HepG2 (cell line): Measurements from ENCODE around the gene ACP1. TPM values are rescaled to one million over a fixed set of nuclear protein-coding genes. Genes with fewer than 3 reads are reported as not detected.

Experiments
- ATAC-seq: fragments of 200-7000 bp; cut with Tn5 transposase; 3 replicates; pipeline ENCODE4 v1.9.1; 2020; ENCODE audit warnings: mild to moderate bottlenecking, moderate library complexity
- BruUV-seq: library from RNA; stranded (reverse); fragments of 400-500 nt; replicated peaks from 2 replicates; lab custom pipeline; 2021; lab: Mats Ljungman, UMichigan
- CTCF ChIA-PET: fragments of 300-600 bp; formaldehyde crosslinking; extraction: SDS; loops from one replicate; lab custom pipeline; 2021; ENCODE audit warnings: low total read pairs, inconsistent platforms, low intra/inter-chr PET ratio; lab: Yijun Ruan, JAX
- POLR2A ChIA-PET: fragments of 350-600 bp; sonication (Branson Sonifier 250); formaldehyde crosslinking; loops from one replicate; lab custom pipeline; 2020; ENCODE audit warnings: antibody characterized with exemption, inconsistent platforms; lab: Yijun Ruan, JAX
- DNase-seq: peaks from one replicate; pipeline ENCODE4 v3.0.0-alpha.2; 2015; ENCODE audit warnings: low spot score
- FAIRE-seq: peaks from 3 replicates; lab custom pipeline; 2011; peaks lifted over from hg19 to GRCh38; lab: Jason Lieb, UNC
- H2AFZ ChIP-seq: one replicate; pipeline ENCODE4 v1.6.1; 2011; ENCODE audit warnings: low read length, inconsistent platforms
- H3K27ac ChIP-seq: fragments of 300-600 bp; 3 replicates; pipeline ENCODE4 v1.8.0; 2011; ENCODE audit warnings: mixed run types, mild to moderate bottlenecking, mixed read lengths, low read length, inconsistent platforms; ENCODE audit not compliant: insufficient read depth; ENCODE audit errors: extremely low read length
- H3K27me3 ChIP-seq, 2 experiments: fragments of 200-600 bp in 1 of 2; 2 replicates in 1 of 2; 3 replicates in 1 of 2; pipeline versions ENCODE4 v1.6.0 to v1.8.0; 2011; ENCODE audit warnings: low read length in 2 of 2, mild to moderate bottlenecking in 2 of 2, moderate library complexity in 2 of 2, inconsistent platforms in 1 of 2; ENCODE audit not compliant: insufficient read depth in 2 of 2, control insufficient read depth in 1 of 2
- H3K36me3 ChIP-seq, 2 experiments: fragments of 200-600 bp in 1 of 2; replicated peaks in 1 of 2; 2 replicates in 1 of 2; 3 replicates in 1 of 2; pipeline versions ENCODE4 v1.5.1 to v1.8.0; 2011; ENCODE audit warnings: low read length in 2 of 2, inconsistent platforms in 1 of 2; ENCODE audit not compliant: insufficient read depth in 2 of 2, control insufficient read depth in 1 of 2
- H3K4me1 ChIP-seq: 2 replicates; pipeline ENCODE4 v1.5.1; 2012; ENCODE audit warnings: low read length, inconsistent platforms; ENCODE audit not compliant: insufficient read depth
- H3K4me2 ChIP-seq: 2 replicates; pipeline ENCODE4 v1.6.0; 2011; ENCODE audit warnings: low read depth, low read length, inconsistent platforms
- H3K4me3 ChIP-seq, 3 experiments: fragments of 200-600 bp in 1 of 3; sonication (generic), shearing (Covaris generic) in 1 of 3; replicated peaks in 1 of 3; 2 replicates each; pipeline ENCODE4 v1.5.1; 2011 to 2016; ENCODE audit warnings: low read length in 3 of 3, inconsistent platforms in 2 of 3, low read depth in 2 of 3, mild to moderate bottlenecking in 2 of 3, control low read depth in 1 of 3, mixed read lengths in 1 of 3; ENCODE audit not compliant: insufficient read depth in 1 of 3
- H3K79me2 ChIP-seq: one replicate; pipeline ENCODE4 v1.6.1; 2011; ENCODE audit warnings: low read length, inconsistent platforms; ENCODE audit not compliant: insufficient read depth
- H3K9ac ChIP-seq: 2 replicates; pipeline ENCODE4 v1.6.0; 2011; ENCODE audit warnings: mild to moderate bottlenecking, low read depth, low read length, inconsistent platforms; ENCODE audit not compliant: insufficient read depth
- H3K9me3 ChIP-seq: 2 replicates; pipeline ENCODE4 v1.5.1; 2012; ENCODE audit warnings: mild to moderate bottlenecking, low read length
- H4K20me1 ChIP-seq: 2 replicates; pipeline ENCODE4 v1.6.0; 2011; ENCODE audit warnings: inconsistent platforms, mild to moderate bottlenecking, low read length, moderate library complexity; ENCODE audit not compliant: insufficient read depth
- ESRRA ChIP-seq: sonication (generic); formaldehyde crosslinking; IDR thresholded peaks from 2 replicates; pipeline ENCODE4 v1.5.1; 2020; ENCODE audit warnings: mild to moderate bottlenecking, low read depth, missing genetic modification reagents
- GFI1 ChIP-seq: sonication (generic); formaldehyde crosslinking; IDR thresholded peaks from 2 replicates; pipeline ENCODE4 v1.5.0; 2020; ENCODE audit warnings: missing genetic modification reagents, mild to moderate bottlenecking, borderline replicate concordance
- MTF1 ChIP-seq: sonication (generic); formaldehyde crosslinking; IDR thresholded peaks from 2 replicates; pipeline ENCODE4 v1.5.0; 2020; ENCODE audit warnings: missing genetic modification reagents
- SNAI1 ChIP-seq: sonication (generic); formaldehyde crosslinking; IDR thresholded peaks from 2 replicates; pipeline ENCODE4 v1.5.0; 2020; ENCODE audit warnings: mild to moderate bottlenecking, missing genetic modification reagents, borderline replicate concordance
- YY1 ChIP-seq: IDR thresholded peaks from 2 replicates; pipeline ENCODE4 v1.6.1; 2011; ENCODE audit warnings: low read length, low read depth, moderate library complexity, mild to moderate bottlenecking; ENCODE audit not compliant: insufficient read depth, insufficient replicate concordance
- ZFP41 ChIP-seq: sonication (generic); formaldehyde crosslinking; IDR thresholded peaks from 2 replicates; pipeline ENCODE4 v1.4.0; 2020; ENCODE audit warnings: mild to moderate bottlenecking, missing genetic modification reagents, borderline replicate concordance
- ZFY ChIP-seq: sonication (generic); formaldehyde crosslinking; IDR thresholded peaks from 2 replicates; pipeline ENCODE4 v1.4.0; 2020; ENCODE audit warnings: missing genetic modification reagents
- ZNF264 ChIP-seq: sonication (generic); formaldehyde crosslinking; IDR thresholded peaks from 2 replicates; pipeline ENCODE4 v1.4.0; 2020; ENCODE audit warnings: missing genetic modification reagents
- ZNF484 ChIP-seq: sonication (generic); formaldehyde crosslinking; IDR thresholded peaks from 2 replicates; pipeline ENCODE4 v1.5.1; 2020; ENCODE audit warnings: mild to moderate bottlenecking, low read depth, missing genetic modification reagents, borderline replicate concordance
- ZNF547 ChIP-seq: sonication (generic); formaldehyde crosslinking; IDR thresholded peaks from 2 replicates; pipeline ENCODE4 v1.5.1; 2020; ENCODE audit warnings: mild to moderate bottlenecking, missing genetic modification reagents
- ZNF761 ChIP-seq: sonication (generic); formaldehyde crosslinking; conservative IDR thresholded peaks from 2 replicates; pipeline ENCODE4 v1.4.0; 2020; ENCODE audit warnings: mild to moderate bottlenecking, missing genetic modification reagents
- ZNF772 ChIP-seq: sonication (generic); formaldehyde crosslinking; IDR thresholded peaks from 2 replicates; pipeline ENCODE4 v1.5.0; 2020; ENCODE audit warnings: mild to moderate bottlenecking, missing genetic modification reagents
- WGBS: methylation state at CpG from one replicate; pipeline ENCODE4 v1.1.6; 2017; ENCODE audit warnings: low lambda C conversion rate; 5-methylcytosine and 5-hydroxymethylcytosine counted together
- in situ Hi-C: cut with HindIII; loops from 2 replicates; pipeline ENCODE4 v1.10.0; 2017; ENCODE audit warnings: low pct_unique_long_range_greater_than_20kb; ENCODE audit not compliant: extremely low pct_ligation_motif_present
- intact Hi-C: fragments of 100-400 bp; cut with micrococcal nuclease; formaldehyde crosslinking; loops from one replicate; pipeline ENCODE4 v1.10.0; 2022; ENCODE audit not compliant: unreplicated experiment
- polyA plus RNA-seq, 8 experiments: library from polyadenylated mRNA; depleted of rRNA in 3 of 8; stranded (reverse) in 7 of 8; unstranded in 1 of 8; fragments of >200 nt; fragmentation: Illumina TruSeq in 4 of 8; extraction: Trizol in 4 of 8; gene quantifications; 2 replicates each; pipeline versions ENCODE4 v1.2.1 to v1.2.3, GENCODE V29; 2011 to 2016; ENCODE audit warnings: low read depth in 4 of 8, missing spikeins in 1 of 8, mixed read lengths in 1 of 8; ENCODE audit not compliant: insufficient read depth in 1 of 8
- total RNA-seq, 5 experiments: library from RNA; depleted of rRNA; stranded (reverse); fragments of >200 nt; fragmentation: Illumina TruSeq; extraction: Trizol; gene quantifications; 2 replicates each; pipeline ENCODE4 v1.2.3, GENCODE V29; 2016; ENCODE audit warnings: low read depth in 1 of 5
- TF ChIP-seq, protein P1 (sequence below): IDR thresholded peaks from 2 replicates; pipeline ENCODE4 v1.6.1; 2016
- TF ChIP-seq, protein P2 (sequence below): sonication (generic); formaldehyde crosslinking; IDR thresholded peaks from 2 replicates; pipeline ENCODE4 v1.4.0; 2020; ENCODE audit warnings: missing genetic modification reagents
- TF ChIP-seq, protein P3 (sequence below): sonication (generic); formaldehyde crosslinking; IDR thresholded peaks from 2 replicates; pipeline ENCODE4 v1.4.0; 2020; ENCODE audit warnings: mild to moderate bottlenecking, missing genetic modification reagents
- TF ChIP-seq, protein P4 (sequence below): IDR thresholded peaks from 2 replicates; pipeline ENCODE4 v1.6.1; 2016; ENCODE audit warnings: low read depth, borderline replicate concordance

The ACP1 gene
- total and polyA plus RNA-seq, 2 of the 13 experiments (the other 11 are each of a cell fraction or from before 2014, with no cell fraction given), result 246 to 348 TPM

DNA sequence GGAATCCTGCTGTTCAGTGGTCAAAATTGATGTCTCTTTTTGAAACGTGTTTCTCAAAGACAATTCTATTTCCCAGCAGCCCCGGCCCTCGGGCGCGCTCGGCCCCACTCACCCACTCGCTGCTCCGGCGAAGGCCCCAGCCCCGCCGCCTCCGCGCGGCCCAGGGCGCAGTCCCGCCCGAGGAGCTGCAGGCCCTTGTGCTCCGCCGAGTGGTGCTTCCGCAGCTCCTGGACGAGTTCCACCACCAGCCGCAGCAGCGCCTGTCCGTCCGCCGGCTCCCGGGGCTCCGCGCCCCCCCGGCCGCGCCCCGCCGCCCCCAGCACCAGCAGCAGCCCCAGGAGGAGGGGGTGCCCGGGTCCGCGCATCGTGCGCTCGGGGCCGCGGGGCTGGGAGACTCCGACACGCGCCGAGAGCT lies 22.7 kb downstream of the ACP1 start:
- Histone ChIP-seq H4K20me1 (no peaks in the 10 kb centered on the region), H3K4me3 (peak overlapping the region in 2 of 3 experiments; percentile 2 to 38; a peak in 2 of 6 replicates), H2AFZ (no peak overlapping the region), H3K27ac (no peak overlapping the region), H3K4me2 (no peak overlapping the region), H3K27me3 (peaks cover 3 to 19% of the 10 kb centered on the region in 2 experiments), H3K9me3 (no peaks in the 10 kb centered on the region), H3K36me3 (no peaks in the 10 kb centered on the region; a peak in 2 of 5 replicates), H3K9ac (no peak overlapping the region), H3K79me2 (no peaks in the 10 kb centered on the region), H3K4me1 (peaks cover 10% of the 10 kb centered on the region)
- ATAC-seq (peak; percentile 10), DNase-seq (no peak), FAIRE-seq (no peak)
- WGBS, result 67% methylated on average over 36 of the region's 46 CpGs
- BruUV-seq, result no TSS peak
- in situ Hi-C loops (loop anchor here (5.0 kb wide), 1 partner anchor 40 kb away; no protein-coding TSS in a partner anchor), intact Hi-C loops (no loop called here)
- CTCF ChIA-PET, result no interaction called here
- POLR2A ChIA-PET, result interaction anchor here (0.9 to 1.8 kb wide), 2 partner anchors 26 to 112 kb away, joined by 3 to 8 read pairs; no protein-coding TSS in a partner anchor
- TF ChIP-seq ZNF484 (CRISPR knock-in tag), result no peak
- TF ChIP-seq ZNF264, result no peak
- TF ChIP-seq SNAI1 (CRISPR knock-in tag), result no peak
- TF ChIP-seq, protein P1, sequence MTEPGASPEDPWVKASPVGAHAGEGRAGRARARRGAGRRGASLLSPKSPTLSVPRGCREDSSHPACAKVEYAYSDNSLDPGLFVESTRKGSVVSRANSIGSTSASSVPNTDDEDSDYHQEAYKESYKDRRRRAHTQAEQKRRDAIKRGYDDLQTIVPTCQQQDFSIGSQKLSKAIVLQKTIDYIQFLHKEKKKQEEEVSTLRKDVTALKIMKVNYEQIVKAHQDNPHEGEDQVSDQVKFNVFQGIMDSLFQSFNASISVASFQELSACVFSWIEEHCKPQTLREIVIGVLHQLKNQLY (CRISPR knock-in tag), result no peak
- no peak for TF ChIP-seq ZNF772
- TF ChIP-seq ZNF547 (CRISPR knock-in tag), result no peak
- TF ChIP-seq ESRRA (CRISPR knock-in tag), result no peak
- TF ChIP-seq YY1, result no peak
- no peak for TF ChIP-seq GFI1 (CRISPR knock-in tag)
- TF ChIP-seq, protein P2, sequence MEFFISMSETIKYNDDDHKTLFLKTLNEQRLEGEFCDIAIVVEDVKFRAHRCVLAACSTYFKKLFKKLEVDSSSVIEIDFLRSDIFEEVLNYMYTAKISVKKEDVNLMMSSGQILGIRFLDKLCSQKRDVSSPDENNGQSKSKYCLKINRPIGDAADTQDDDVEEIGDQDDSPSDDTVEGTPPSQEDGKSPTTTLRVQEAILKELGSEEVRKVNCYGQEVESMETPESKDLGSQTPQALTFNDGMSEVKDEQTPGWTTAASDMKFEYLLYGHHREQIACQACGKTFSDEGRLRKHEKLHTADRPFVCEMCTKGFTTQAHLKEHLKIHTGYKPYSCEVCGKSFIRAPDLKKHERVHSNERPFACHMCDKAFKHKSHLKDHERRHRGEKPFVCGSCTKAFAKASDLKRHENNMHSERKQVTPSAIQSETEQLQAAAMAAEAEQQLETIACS (CRISPR knock-in tag), result no peak
- TF ChIP-seq, protein P3, sequence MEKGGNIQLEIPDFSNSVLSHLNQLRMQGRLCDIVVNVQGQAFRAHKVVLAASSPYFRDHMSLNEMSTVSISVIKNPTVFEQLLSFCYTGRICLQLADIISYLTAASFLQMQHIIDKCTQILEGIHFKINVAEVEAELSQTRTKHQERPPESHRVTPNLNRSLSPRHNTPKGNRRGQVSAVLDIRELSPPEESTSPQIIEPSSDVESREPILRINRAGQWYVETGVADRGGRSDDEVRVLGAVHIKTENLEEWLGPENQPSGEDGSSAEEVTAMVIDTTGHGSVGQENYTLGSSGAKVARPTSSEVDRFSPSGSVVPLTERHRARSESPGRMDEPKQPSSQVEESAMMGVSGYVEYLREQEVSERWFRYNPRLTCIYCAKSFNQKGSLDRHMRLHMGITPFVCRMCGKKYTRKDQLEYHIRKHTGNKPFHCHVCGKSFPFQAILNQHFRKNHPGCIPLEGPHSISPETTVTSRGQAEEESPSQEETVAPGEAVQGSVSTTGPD (CRISPR knock-in tag), result no peak
- TF ChIP-seq ZFP41 (CRISPR knock-in tag), result no peak
- TF ChIP-seq, protein P4, sequence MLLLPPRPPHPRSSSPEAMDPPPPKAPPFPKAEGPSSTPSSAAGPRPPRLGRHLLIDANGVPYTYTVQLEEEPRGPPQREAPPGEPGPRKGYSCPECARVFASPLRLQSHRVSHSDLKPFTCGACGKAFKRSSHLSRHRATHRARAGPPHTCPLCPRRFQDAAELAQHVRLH (CRISPR knock-in tag), result no peak
- TF ChIP-seq MTF1, result no peak
- no peak for TF ChIP-seq ZFY (CRISPR knock-in tag)
- no peak for TF ChIP-seq ZNF761 (CRISPR knock-in tag)
